Cardiac septum (tissue), 1 donor: ENCODE data around the gene NDUFA1. TPM values are rescaled to one million over a fixed set of nuclear protein-coding genes. Genes with fewer than 3 reads are reported as not detected.
A peak's percentile ranks its signal among the peaks of the same experiment; 100 is the strongest.
"Not testable (repeated sequence)": the region's sequence is repeated elsewhere in the genome, so short reads cannot be mapped to it uniquely, and the experiment has no call there.

Source experiments
- DNase-seq: peaks from one replicate; pipeline ENCODE4 v3.0.0-alpha.2; 2020; ENCODE audit warnings: low spot score
- intact Hi-C: fragments of 100-400 bp; cut with DNase I; formaldehyde crosslinking; loops from one replicate; pipeline ENCODE4 v1.14.0; 2022
- total RNA-seq: library from RNA; stranded (reverse); fragmentation: NEBNext Ultra II Directional; extraction: Animal tissue kit (Norgen Biotek cat#: 25700); gene quantifications from one replicate; pipeline ENCODE4 v1.2.1, GENCODE V29; 2021
- donor health status: DM: no; HTN: no; CAD: no.

Gene NDUFA1
- total RNA-seq, 1 donor from 2014 or later, result 424 TPM

- intact Hi-C loops, result not testable (repeated sequence)
Observed at GRCh38 chrX:119891961-119892692, 20.5 kb downstream of the NDUFA1 start.

GRCh38 chrX:119895843-119896326, 24.3 kb downstream of the NDUFA1 start, which contains the start of gene AKAP14:
Gene AKAP14 (plus strand): TSS chrX:119895893. CDS start chrX:119903224, 7,331 bp downstream.
- no peak for DNase-seq
- intact Hi-C loops, result no loop called here

More at GRCh38 chrX:119891961-119892692, 20.5 kb downstream of the NDUFA1 start:
- not testable (repeated sequence) for DNase-seq

GRCh38 chrX:119899125-119899524, 27.5 kb downstream of the NDUFA1 start:
- intact Hi-C loops, result no loop called here
- DNase-seq, result peak; percentile 6

GRCh38 chrX:119900976-119901375, 29.3 kb downstream of the NDUFA1 start:
- intact Hi-C loops, result no loop called here
- no peak for DNase-seq

GRCh38 chrX:119916310-119916709, 44.7 kb downstream of the NDUFA1 start:
- intact Hi-C loops, result no loop called here
- DNase-seq, result no peak

- intact Hi-C loops, result no loop called here
- no peak for DNase-seq
Observed at GRCh38 chrX:119917877-119918276, 46.2 kb downstream of the NDUFA1 start.

GRCh38 chrX:119919835-119920585, 48.4 kb downstream of the NDUFA1 start:
- intact Hi-C loops, result no loop called here

GRCh38 chrX:119922391-119922790, 50.8 kb downstream of the NDUFA1 start:
- intact Hi-C loops, result not testable (repeated sequence)

More at GRCh38 chrX:119919835-119920585, 48.4 kb downstream of the NDUFA1 start:
- DNase-seq, result no peak

More at GRCh38 chrX:119922391-119922790, 50.8 kb downstream of the NDUFA1 start:
- not testable (repeated sequence) for DNase-seq

Other genes with a start within 250 kb of the NDUFA1 start
- gene SEPTIN6, start 178.7 kb upstream of the NDUFA1 start, total RNA-seq, result 10.1 TPM
- not detected for gene SOWAHD, start 113.2 kb upstream of the NDUFA1 start, total RNA-seq
- gene RPL39, start 80.2 kb upstream of the NDUFA1 start, total RNA-seq, result 733 TPM
- gene UPF3B, start 18.9 kb upstream of the NDUFA1 start, total RNA-seq, result 2.9 TPM
- 7.6 TPM for gene RNF113A, start 99 bp upstream of the NDUFA1 start, total RNA-seq
- gene AKAP14, start 24.1 kb downstream of the NDUFA1 start, total RNA-seq, result not detected
- 4.8 TPM for gene NKAP, start 71.9 kb downstream of the NDUFA1 start, total RNA-seq
- gene RHOXF2B, start 205.9 kb downstream of the NDUFA1 start, total RNA-seq, result not detected
- not detected for gene RHOXF1, start 244.1 kb downstream of the NDUFA1 start, total RNA-seq